Measurements from ENCODE around the gene PAIP2.

DNA sequence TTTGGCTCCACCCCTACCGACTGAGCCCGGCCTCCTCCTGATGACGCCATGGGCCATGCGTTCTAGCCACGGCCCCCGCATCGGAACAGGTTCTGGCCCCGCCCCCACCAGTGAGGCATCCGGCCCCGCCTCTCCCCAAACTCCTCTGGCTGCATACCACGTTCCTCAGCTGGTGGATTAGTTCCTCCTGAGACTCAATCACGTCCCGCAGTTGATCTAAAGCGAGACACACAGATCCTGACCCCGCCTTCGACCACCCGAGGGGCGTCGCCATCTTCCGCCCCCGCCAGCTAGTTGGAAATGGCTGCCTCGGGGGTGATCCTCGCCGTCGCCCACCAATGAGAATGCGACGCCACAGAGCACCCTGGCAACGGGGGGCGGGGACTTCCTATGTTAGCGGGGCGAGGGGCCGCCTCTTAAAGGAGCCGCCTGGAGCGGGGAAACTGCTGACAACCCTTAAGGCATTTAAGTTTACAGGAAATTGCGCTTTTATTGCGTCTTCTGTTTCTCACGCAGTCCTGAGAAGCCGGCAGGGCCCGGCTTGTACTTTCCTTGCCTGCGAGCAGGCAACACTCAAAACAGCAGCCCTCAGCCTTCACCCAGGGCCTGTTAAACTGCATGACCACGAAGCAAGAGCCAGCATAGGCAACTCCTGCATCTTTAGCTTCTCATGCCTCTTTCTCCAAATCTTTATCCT is 62.3 kb downstream of the PAIP2 start, which contains the start of gene SPATA24:
- TF ChIP-seq POLR2A (IDR thresholded peaks at IDR 0.05; ENCODE audit: low read length) (peak; percentile 42), GATA1 (IDR thresholded peaks at IDR 0.05; ENCODE audit: low read depth, low read length) (no peak)

Data from erythroblast (primary cell).